GM12878 (cell line): ENCODE data around the gene VDR. TPM values are rescaled to one million over a fixed set of nuclear protein-coding genes. Genes with fewer than 3 reads are reported as not detected.

ENCODE experiments used
- ATAC-seq: fragments of 200-7000 bp; cut with Tn5 transposase; 3 replicates; pipeline ENCODE4 v1.9.1; 2020; ENCODE audit warnings: mild to moderate bottlenecking, moderate library complexity
- BruUV-seq: library from RNA; stranded (reverse); fragments of 400-500 nt; replicated peaks from 2 replicates; lab custom pipeline; 2021; lab: Mats Ljungman, UMichigan
- CTCF ChIA-PET: fragments of 300-600 bp; sonication (Branson Sonifier 250); formaldehyde crosslinking; extraction: SDS; loops from one replicate; lab custom pipeline; 2021; ENCODE audit warnings: inconsistent platforms; lab: Yijun Ruan, JAX
- POLR2A ChIA-PET: fragments of 350-600 bp; formaldehyde crosslinking; extraction: SDS; loops from one replicate; lab custom pipeline; 2021; ENCODE audit warnings: inconsistent platforms; lab: Charles Lee
- RAD21 ChIA-PET: fragments of 300-600 bp; sonication (Branson Sonifier 250); formaldehyde crosslinking; loops from one replicate; lab custom pipeline; 2023; ENCODE audit warnings: antibody characterized with exemption; ENCODE audit not compliant: unreplicated experiment; lab: Charles Lee
- SMC1A ChIA-PET: fragments of 300-600 bp; sonication (Branson Sonifier 250); formaldehyde crosslinking; loops from one replicate; lab custom pipeline; 2023; ENCODE audit not compliant: unreplicated experiment, uncharacterized antibody; lab: Charles Lee
- DNase-seq: peaks from one replicate; pipeline ENCODE4 v3.0.0-alpha.2; 2011; ENCODE audit warnings: low read depth, low spot score
- FAIRE-seq: peaks from 3 replicates; lab custom pipeline; 2011; peaks lifted over from hg19 to GRCh38; lab: Jason Lieb, UNC
- H2AFZ ChIP-seq: 2 replicates; pipeline ENCODE4 v1.6.0; 2011; ENCODE audit warnings: low read depth, low read length, control low read depth; ENCODE audit not compliant: control insufficient read depth
- H3K27ac ChIP-seq: 2 replicates; pipeline ENCODE4 v1.5.1; 2011; ENCODE audit warnings: control low read depth; ENCODE audit not compliant: control insufficient read depth, insufficient read depth
- H3K27me3 ChIP-seq, 2 experiments: replicated peaks in 1 of 2; 2 replicates each; pipeline versions ENCODE4 v1.6.0 to v1.6.1; 2011; ENCODE audit warnings: low read length in 1 of 2; ENCODE audit not compliant: control insufficient read depth in 2 of 2, insufficient read depth in 2 of 2
- H3K36me3 ChIP-seq, 2 experiments: 2 replicates each; pipeline ENCODE4 v1.5.1; 2011; ENCODE audit warnings: low read length in 1 of 2; ENCODE audit not compliant: control insufficient read depth in 2 of 2, insufficient read depth in 2 of 2
- H3K4me1 ChIP-seq: 2 replicates; pipeline ENCODE4 v1.6.1; 2011; ENCODE audit warnings: mild to moderate bottlenecking, low read length, moderate library complexity, mixed read lengths; ENCODE audit not compliant: control insufficient read depth, insufficient read depth
- H3K4me2 ChIP-seq: 2 replicates; pipeline ENCODE4 v1.6.0; 2011; ENCODE audit warnings: control low read depth; ENCODE audit not compliant: control insufficient read depth, insufficient read depth
- H3K4me3 ChIP-seq: fragments of 200-600 bp; sonication (generic); 2 replicates; pipeline ENCODE4 v1.5.1; 2016
- H3K79me2 ChIP-seq: 2 replicates; pipeline ENCODE4 v1.6.0; 2011; ENCODE audit warnings: low read length; ENCODE audit not compliant: control insufficient read depth, insufficient read depth
- H3K9ac ChIP-seq: 2 replicates; pipeline ENCODE4 v1.8.0; 2011; ENCODE audit warnings: low read length, control low read depth, mixed read lengths; ENCODE audit not compliant: control insufficient read depth, insufficient read depth
- H3K9me3 ChIP-seq: replicated peaks from 3 replicates; pipeline ENCODE4 v1.5.1; 2011; ENCODE audit warnings: mild to moderate bottlenecking, low read length; ENCODE audit not compliant: control insufficient read depth, insufficient read depth
- H4K20me1 ChIP-seq: 2 replicates; pipeline ENCODE4 v1.6.0; 2011; ENCODE audit not compliant: control insufficient read depth, insufficient read depth
- BHLHE40 ChIP-seq, 2 experiments: fragments of 450-650 bp in 1 of 2; IDR thresholded peaks; 2 replicates each; pipeline ENCODE4 v1.6.1; 2011 to 2017; ENCODE audit warnings: low read depth in 2 of 2, borderline replicate concordance in 1 of 2, improper control_type of control experiment in 1 of 2, low read length in 1 of 2, mild to moderate bottlenecking in 1 of 2
- CREB1 ChIP-seq: IDR thresholded peaks from 2 replicates; pipeline ENCODE4 v1.6.1; 2012; ENCODE audit warnings: low read depth, mild to moderate bottlenecking, inconsistent platforms
- CUX1 ChIP-seq: IDR thresholded peaks from 2 replicates; pipeline ENCODE4 v1.6.1; 2012; ENCODE audit warnings: improper control_type of control experiment, low read depth, low read length; ENCODE audit not compliant: insufficient replicate concordance
- EP300 ChIP-seq, 2 experiments: fragments of 150-350 bp in 1 of 2; IDR thresholded peaks; 2 replicates each; pipeline ENCODE4 v1.6.1; 2011 to 2012; ENCODE audit warnings: low read depth in 2 of 2, low read length in 2 of 2, borderline replicate concordance in 1 of 2, improper control_type of control experiment in 1 of 2, inconsistent platforms in 1 of 2; ENCODE audit not compliant: control insufficient read depth in 1 of 2
- FOS ChIP-seq: IDR thresholded peaks from 3 replicates; pipeline ENCODE4 v1.6.1; 2011; ENCODE audit warnings: borderline replicate concordance; ENCODE audit not compliant: insufficient read length; ENCODE audit errors: extremely low read depth
- POU2F2 ChIP-seq: IDR thresholded peaks from 3 replicates; pipeline ENCODE4 v1.6.1; 2011; ENCODE audit warnings: low read depth, mild to moderate bottlenecking, low read length, borderline replicate concordance
- SMC3 ChIP-seq: IDR thresholded peaks from 2 replicates; pipeline ENCODE4 v1.6.1; 2011; ENCODE audit warnings: low read length, improper control_type of control experiment, borderline replicate concordance
- SPI1 ChIP-seq: IDR thresholded peaks from 2 replicates; pipeline ENCODE4 v1.6.1; 2011; ENCODE audit warnings: low read depth, mild to moderate bottlenecking, low read length, moderate library complexity, borderline replicate concordance; ENCODE audit not compliant: insufficient read depth
- ZBED1 ChIP-seq: IDR thresholded peaks from 2 replicates; pipeline ENCODE4 v1.6.1; 2016; ENCODE audit warnings: borderline replicate concordance
- WGBS: methylation state at CpG from one replicate; pipeline ENCODE4 v1.1.6; 2016; ENCODE audit warnings: low lambda C conversion rate; ENCODE audit not compliant: insufficient replicate concordance, insufficient coverage; ENCODE audit errors: missing lambda C conversion rate; 5-methylcytosine and 5-hydroxymethylcytosine counted together
- in situ Hi-C: fragments of 300-500 bp; cut with MboI; formaldehyde crosslinking; loops from 9 replicates; pipeline ENCODE4 v1.14.3; 2018; ENCODE audit warnings: mixed read lengths
- intact Hi-C: fragments of 100-400 bp; cut with micrococcal nuclease; formaldehyde crosslinking; loops from one replicate; pipeline ENCODE4 v1.14.2; 2022; ENCODE audit not compliant: unreplicated experiment
- polyA plus RNA-seq, 11 experiments: library from polyadenylated mRNA; depleted of rRNA in 4 of 11; unstranded in 6 of 11; stranded (reverse) in 5 of 11; fragments of >200 nt; fragmentation: Nextera tagmentation in 4 of 11; fragmentation: Illumina TruSeq in 1 of 11; extraction: Ambion mirVana in 4 of 11; extraction: Trizol in 1 of 11; gene quantifications; 1 replicate in 1 of 11; 2 replicates in 10 of 11; pipeline versions ENCODE4 v1.2.1 to v1.2.3, GENCODE V29; 2011 to 2016; ENCODE audit warnings: inconsistent platforms in 2 of 11, missing spikeins in 2 of 11, low read depth in 1 of 11
- total RNA-seq, 4 experiments: library from RNA; depleted of rRNA in 3 of 4; stranded (reverse); fragments of >200 nt in 3 of 4; fragmentation: Illumina TruSeq in 1 of 4; extraction: Trizol in 1 of 4; gene quantifications; 2 replicates each; pipeline versions ENCODE4 v1.2.1 to v1.2.3, GENCODE V29; 2013 to 2021
- TF ChIP-seq, protein P1 (sequence below): fragments of 150-350 bp; IDR thresholded peaks from 2 replicates; pipeline ENCODE4 v1.6.1; 2016; ENCODE audit warnings: low read depth, low read length
- TF ChIP-seq, protein P2 (sequence below): fragments of 450-650 bp; IDR thresholded peaks from 2 replicates; pipeline ENCODE4 v1.6.1; 2016; ENCODE audit warnings: mild to moderate bottlenecking

VDR gene
- total and polyA plus RNA-seq, 10 of the 15 experiments (the other 5 are each of a cell fraction or from before 2014, with no cell fraction given): 0.27 to 7.9 (median 3.0) TPM

DNA sequence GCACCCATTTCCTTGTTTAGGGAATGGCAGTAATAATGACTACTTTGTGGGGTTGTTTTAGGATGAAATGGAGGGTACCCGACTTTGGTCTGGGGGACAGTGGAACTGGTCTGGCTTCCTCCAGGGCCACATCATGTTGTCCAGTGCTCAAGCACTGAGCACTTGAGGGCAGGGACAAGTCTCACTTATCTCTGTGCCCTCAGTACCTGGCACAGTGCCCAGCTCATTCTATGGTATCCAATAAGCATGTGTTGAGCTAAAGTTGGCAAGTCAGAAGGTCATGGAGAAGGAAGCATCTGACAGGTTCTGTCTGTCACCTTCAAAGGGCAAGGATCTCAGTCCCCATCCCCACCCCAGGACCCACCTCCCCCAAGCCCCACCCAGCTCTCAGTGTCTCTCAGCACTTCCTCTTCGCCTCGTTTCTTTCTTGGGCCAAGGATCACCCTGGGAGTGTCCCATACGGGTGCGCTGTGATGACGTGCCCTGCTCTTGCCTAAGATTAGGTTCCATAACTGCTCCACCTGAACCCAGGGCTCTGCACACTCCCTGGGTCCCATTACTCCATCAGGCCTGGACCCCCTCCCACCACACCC is 34.3 kb upstream of the VDR start (continued):
- TF ChIP-seq, protein P1, sequence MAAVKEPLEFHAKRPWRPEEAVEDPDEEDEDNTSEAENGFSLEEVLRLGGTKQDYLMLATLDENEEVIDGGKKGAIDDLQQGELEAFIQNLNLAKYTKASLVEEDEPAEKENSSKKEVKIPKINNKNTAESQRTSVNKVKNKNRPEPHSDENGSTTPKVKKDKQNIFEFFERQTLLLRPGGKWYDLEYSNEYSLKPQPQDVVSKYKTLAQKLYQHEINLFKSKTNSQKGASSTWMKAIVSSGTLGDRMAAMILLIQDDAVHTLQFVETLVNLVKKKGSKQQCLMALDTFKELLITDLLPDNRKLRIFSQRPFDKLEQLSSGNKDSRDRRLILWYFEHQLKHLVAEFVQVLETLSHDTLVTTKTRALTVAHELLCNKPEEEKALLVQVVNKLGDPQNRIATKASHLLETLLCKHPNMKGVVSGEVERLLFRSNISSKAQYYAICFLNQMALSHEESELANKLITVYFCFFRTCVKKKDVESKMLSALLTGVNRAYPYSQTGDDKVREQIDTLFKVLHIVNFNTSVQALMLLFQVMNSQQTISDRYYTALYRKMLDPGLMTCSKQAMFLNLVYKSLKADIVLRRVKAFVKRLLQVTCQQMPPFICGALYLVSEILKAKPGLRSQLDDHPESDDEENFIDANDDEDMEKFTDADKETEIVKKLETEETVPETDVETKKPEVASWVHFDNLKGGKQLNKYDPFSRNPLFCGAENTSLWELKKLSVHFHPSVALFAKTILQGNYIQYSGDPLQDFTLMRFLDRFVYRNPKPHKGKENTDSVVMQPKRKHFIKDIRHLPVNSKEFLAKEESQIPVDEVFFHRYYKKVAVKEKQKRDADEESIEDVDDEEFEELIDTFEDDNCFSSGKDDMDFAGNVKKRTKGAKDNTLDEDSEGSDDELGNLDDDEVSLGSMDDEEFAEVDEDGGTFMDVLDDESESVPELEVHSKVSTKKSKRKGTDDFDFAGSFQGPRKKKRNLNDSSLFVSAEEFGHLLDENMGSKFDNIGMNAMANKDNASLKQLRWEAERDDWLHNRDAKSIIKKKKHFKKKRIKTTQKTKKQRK: no peak
- TF ChIP-seq SMC3 (no peak), POU2F2 (no peak)

- CTCF ChIA-PET: interaction anchor here (0.7 to 1.4 kb wide), 5 partner anchors 10 to 38 kb away, joined by 3 to 7 read pairs (median 3); no protein-coding TSS in a partner anchor
- Histone ChIP-seq H3K79me2 (no peaks in the 10 kb centered on the region), H3K36me3 (no peaks in the 10 kb centered on the region), H3K4me3 (no peak overlapping the region), H2AFZ (no peak overlapping the region), H3K9ac (no peak overlapping the region), H3K9me3 (no peaks in the 10 kb centered on the region), H3K4me2 (no peak overlapping the region), H4K20me1 (no peaks in the 10 kb centered on the region), H3K27me3 (peaks cover 0 to 3% of the 10 kb centered on the region in 2 experiments; a peak in 3 of 4 replicates), H3K27ac (no peak overlapping the region), H3K4me1 (no peaks in the 10 kb centered on the region)
- ATAC-seq (no peak), FAIRE-seq (no peak), DNase-seq (no peak)
- no TSS peak for BruUV-seq
- WGBS: 54% methylated on average over 4 of the region's 4 CpGs
- intact Hi-C loops (no loop called here), in situ Hi-C loops (no loop called here)
- RAD21 ChIA-PET: interaction anchor here (1.3 kb wide), 1 partner anchor 68 kb away, joined by 3 read pairs; no protein-coding TSS in a partner anchor
- SMC1A ChIA-PET: no interaction called here
- POLR2A ChIA-PET: no interaction called here
- TF ChIP-seq, protein P2, sequence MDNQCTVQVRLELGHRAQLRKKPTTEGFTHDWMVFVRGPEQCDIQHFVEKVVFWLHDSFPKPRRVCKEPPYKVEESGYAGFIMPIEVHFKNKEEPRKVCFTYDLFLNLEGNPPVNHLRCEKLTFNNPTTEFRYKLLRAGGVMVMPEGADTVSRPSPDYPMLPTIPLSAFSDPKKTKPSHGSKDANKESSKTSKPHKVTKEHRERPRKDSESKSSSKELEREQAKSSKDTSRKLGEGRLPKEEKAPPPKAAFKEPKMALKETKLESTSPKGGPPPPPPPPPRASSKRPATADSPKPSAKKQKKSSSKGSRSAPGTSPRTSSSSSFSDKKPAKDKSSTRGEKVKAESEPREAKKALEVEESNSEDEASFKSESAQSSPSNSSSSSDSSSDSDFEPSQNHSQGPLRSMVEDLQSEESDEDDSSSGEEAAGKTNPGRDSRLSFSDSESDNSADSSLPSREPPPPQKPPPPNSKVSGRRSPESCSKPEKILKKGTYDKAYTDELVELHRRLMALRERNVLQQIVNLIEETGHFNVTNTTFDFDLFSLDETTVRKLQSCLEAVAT: no peak
- no peak for TF ChIP-seq ZBED1
- no peak for TF ChIP-seq EP300 (IDR thresholded peaks at IDR 0.05; ENCODE audit: borderline replicate concordance in 1 of 2, control insufficient read depth in 1 of 2, low read depth in 2 of 2, low read length in 2 of 2)
- TF ChIP-seq CREB1: no peak
- TF ChIP-seq BHLHE40 (IDR thresholded peaks at IDR 0.05; ENCODE audit: borderline replicate concordance in 1 of 2, low read depth in 2 of 2, low read length in 1 of 2): no peak
- TF ChIP-seq FOS: no peak
- TF ChIP-seq CUX1: no peak
- TF ChIP-seq SPI1: no peak
Measured at GRCh38 chr12:47938594-47938993, 33.8 kb upstream of the VDR start.
